Measurements from ENCODE around the gene C1S. TPM values are rescaled to one million over a fixed set of nuclear protein-coding genes. Genes with fewer than 3 reads are reported as not detected.

The C1S gene
- polyA plus RNA-seq, 1 experiment = 458 TPM

DNA sequence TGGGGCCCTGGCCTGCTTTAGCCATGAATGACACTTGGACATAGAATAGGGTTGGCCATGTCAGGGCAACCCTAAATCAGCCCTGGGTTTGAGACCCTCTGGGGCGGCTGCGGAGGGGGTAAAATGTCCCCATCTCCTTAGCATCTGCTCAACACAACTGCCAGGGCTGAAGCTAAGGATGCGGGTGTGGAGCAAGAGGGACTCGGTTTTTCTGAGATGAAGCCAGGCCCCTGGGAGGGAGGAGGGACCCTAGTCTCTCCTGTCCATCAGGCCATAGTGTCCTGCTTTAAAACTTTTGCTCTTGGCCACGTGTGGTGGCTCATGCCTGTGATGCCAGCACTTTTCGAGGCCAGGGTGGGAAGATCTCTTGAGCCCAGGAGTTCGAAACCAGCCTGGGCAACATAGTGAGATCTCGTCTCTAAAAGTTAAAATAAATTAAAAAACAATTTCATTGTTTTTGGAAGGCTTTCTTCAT lies 32.5 kb downstream of the C1S start:
- TF ChIP-seq, protein P1, sequence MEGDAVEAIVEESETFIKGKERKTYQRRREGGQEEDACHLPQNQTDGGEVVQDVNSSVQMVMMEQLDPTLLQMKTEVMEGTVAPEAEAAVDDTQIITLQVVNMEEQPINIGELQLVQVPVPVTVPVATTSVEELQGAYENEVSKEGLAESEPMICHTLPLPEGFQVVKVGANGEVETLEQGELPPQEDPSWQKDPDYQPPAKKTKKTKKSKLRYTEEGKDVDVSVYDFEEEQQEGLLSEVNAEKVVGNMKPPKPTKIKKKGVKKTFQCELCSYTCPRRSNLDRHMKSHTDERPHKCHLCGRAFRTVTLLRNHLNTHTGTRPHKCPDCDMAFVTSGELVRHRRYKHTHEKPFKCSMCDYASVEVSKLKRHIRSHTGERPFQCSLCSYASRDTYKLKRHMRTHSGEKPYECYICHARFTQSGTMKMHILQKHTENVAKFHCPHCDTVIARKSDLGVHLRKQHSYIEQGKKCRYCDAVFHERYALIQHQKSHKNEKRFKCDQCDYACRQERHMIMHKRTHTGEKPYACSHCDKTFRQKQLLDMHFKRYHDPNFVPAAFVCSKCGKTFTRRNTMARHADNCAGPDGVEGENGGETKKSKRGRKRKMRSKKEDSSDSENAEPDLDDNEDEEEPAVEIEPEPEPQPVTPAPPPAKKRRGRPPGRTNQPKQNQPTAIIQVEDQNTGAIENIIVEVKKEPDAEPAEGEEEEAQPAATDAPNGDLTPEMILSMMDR (IDR thresholded peaks at IDR 0.05; ENCODE audit: low read depth, low read length) = no peak
- H3K27me3 ChIP-seq (ENCODE audit: control insufficient read depth, insufficient read depth, low read length) = no peaks in the 10 kb centered on the region
- ChIA-PET CTCF (interaction anchor here (0.7 to 2.7 kb wide), 12 partner anchors 9 to 225 kb away, joined by 3 to 21 read pairs (median 6); partner anchors contain the start of genes C1RL and C1S), POLR2A (no interaction called here)
- H3K4me3 ChIP-seq (ENCODE audit: low read depth, low read length) = no peak overlapping the region
- H3K27ac ChIP-seq (ENCODE audit: low read depth, low read length) = peak overlapping the region; percentile 52
- no peak for DNase-seq (ENCODE audit: low read depth, low spot score)
- no peaks in the 10 kb centered on the region for H3K9me3 ChIP-seq (ENCODE audit: control insufficient read depth, insufficient read depth, low read length)

DNA sequence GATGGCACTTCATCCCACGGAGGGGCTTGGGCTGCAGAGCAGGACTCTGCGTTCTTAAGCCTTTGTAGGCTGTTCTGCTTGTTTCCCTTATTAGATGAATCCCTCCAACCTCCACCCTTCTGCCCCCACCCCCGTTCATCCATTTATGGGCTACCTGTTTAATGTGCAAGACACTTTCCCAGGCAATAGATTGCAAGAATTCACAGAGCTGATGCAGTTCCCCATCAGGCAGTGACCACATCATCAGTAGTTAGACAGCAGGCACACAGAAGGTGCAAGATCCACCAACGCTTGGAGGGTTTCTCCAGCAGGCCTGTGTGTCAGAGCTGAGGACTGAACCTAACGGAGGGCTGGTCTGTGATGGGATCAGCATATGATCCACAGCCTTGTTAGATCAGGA lies 33.0 kb downstream of the C1S start:
- TF ChIP-seq, protein P1 (IDR thresholded peaks at IDR 0.05; ENCODE audit: low read depth, low read length) = no peak
- ChIA-PET CTCF (interaction anchor here (0.6 to 2.7 kb wide), 9 partner anchors 12 to 226 kb away, joined by 3 to 21 read pairs (median 7); partner anchors contain the start of genes C1RL, C1S and CLSTN3), POLR2A (interaction anchor here (0.6 to 1.1 kb wide), 2 partner anchors 150 to 581 kb away, joined by 3 to 4 read pairs; partner anchors contain the start of genes C12orf57 and RNU7-1)
- Histone ChIP-seq H3K9me3 (ENCODE audit: control insufficient read depth, insufficient read depth, low read length) (no peaks in the 10 kb centered on the region), H3K27me3 (ENCODE audit: control insufficient read depth, insufficient read depth, low read length) (no peaks in the 10 kb centered on the region), H3K27ac (ENCODE audit: low read depth, low read length) (no peak overlapping the region), H3K4me3 (ENCODE audit: low read depth, low read length) (no peak overlapping the region)
- no peak for DNase-seq (ENCODE audit: low read depth, low spot score)

DNA sequence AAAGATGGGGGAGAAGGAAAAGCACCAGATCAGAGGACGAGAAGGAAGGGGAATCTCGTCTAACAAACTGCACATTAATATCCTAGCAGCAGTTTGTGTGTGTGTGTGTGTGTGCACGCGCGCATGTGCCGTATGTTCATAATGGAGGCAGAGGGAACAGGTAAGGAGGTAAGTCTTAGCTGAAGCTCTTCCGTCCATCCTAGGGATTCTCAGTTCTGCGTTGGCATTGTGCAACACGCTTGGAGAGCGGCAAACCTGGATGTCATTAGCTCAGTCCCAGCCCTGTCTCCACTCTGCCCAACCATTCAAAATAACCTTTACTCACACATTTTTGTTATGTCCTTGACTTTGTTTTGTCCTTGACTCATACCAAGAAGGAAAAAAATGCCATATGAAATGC lies 33.4 kb downstream of the C1S start:
- no peak overlapping the region for H3K4me3 ChIP-seq (ENCODE audit: low read depth, low read length)
- ChIA-PET CTCF (interaction anchor here (0.6 to 2.7 kb wide), 9 partner anchors 12 to 226 kb away, joined by 3 to 21 read pairs (median 6); partner anchors contain the start of genes C1RL, C1S and CLSTN3), POLR2A (interaction anchor here (0.6 to 1.1 kb wide), 5 partner anchors 14 to 581 kb away, joined by 3 to 10 read pairs (median 4); partner anchors contain the start of genes C12orf57 and RNU7-1)
- H3K27me3 ChIP-seq (ENCODE audit: control insufficient read depth, insufficient read depth, low read length) = no peaks in the 10 kb centered on the region
- no peak for DNase-seq (ENCODE audit: low read depth, low spot score)
- TF ChIP-seq, protein P1 (IDR thresholded peaks at IDR 0.05; ENCODE audit: low read depth, low read length) = no peak
- no peaks in the 10 kb centered on the region for H3K9me3 ChIP-seq (ENCODE audit: control insufficient read depth, insufficient read depth, low read length)
- no peak overlapping the region for H3K27ac ChIP-seq (ENCODE audit: low read depth, low read length)

DNA sequence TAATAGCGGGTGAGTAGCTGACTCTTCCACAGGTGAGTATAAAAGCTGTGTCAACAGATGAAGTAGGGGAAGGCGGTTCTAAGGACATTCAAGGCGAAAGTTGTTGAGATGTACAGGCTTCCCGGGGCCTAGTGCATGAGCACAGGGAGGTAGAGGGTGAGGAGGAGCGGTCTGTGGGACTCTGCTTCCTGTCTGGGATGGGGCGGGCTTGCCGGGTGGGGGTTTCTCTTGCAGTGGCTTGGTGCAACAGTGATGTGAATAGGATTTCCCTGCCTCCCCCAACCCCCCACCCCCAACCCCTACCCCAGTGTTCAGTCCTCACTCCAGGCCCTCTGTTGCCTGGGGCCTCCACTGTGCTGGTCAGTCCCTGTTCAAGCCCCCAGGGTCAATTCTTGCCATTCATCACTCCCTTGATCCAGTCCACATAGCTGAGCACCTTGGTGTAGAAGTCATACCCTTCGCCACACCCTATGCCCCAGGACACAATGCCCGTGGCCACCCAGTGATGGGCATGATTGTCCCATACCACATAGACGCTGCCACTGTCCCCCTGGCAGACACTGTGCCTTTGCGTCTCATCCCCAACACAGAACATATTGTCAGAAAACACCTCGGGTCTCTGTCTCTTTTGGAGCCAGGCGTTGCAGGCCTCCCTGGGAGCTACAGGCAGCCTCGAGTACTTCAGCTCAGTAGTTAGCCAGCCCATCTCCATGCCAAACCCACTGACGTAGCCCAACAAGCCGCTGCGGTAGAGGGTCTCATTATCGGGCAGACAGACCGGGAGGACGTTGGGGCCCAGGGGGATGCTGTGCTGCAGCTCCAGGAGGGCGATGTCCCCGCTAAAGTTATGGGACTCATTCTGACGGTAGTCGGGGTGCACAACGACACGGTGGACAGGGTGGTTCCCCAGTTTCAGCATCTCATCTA lies 35.8 kb downstream of the C1S start:
- POLR2A ChIA-PET = no interaction called here
- Histone ChIP-seq H3K27me3 (ENCODE audit: control insufficient read depth, insufficient read depth, low read length) (no peaks in the 10 kb centered on the region), H3K27ac (ENCODE audit: low read depth, low read length) (no peak overlapping the region), H3K9me3 (ENCODE audit: control insufficient read depth, insufficient read depth, low read length) (no peaks in the 10 kb centered on the region), H3K4me3 (ENCODE audit: low read depth, low read length) (no peak overlapping the region)
- CTCF ChIA-PET = interaction anchor here (0.7 to 1.3 kb wide), 2 partner anchors 13 to 78 kb away, joined by 4 read pairs; partner anchors contain the start of genes C1RL and LPCAT3
- no peak for DNase-seq (ENCODE audit: low read depth, low spot score)
- TF ChIP-seq, protein P1 (IDR thresholded peaks at IDR 0.05; ENCODE audit: low read depth, low read length) = no peak
